Measurements from ENCODE around the gene AURKAIP1. TPM values are rescaled to one million over a fixed set of nuclear protein-coding genes. Genes with fewer than 3 reads are reported as not detected.

AURKAIP1 gene
- total and polyA plus RNA-seq, 4 donors = 38.4 to 175 (median 97.7) TPM

GRCh38 chr1:1330366-1331067 is 44.5 kb downstream of the AURKAIP1 start:
- no peak for TF ChIP-seq SP1 (IDR thresholded peaks at IDR 0.05)
- TF ChIP-seq NR2F2 (IDR thresholded peaks at IDR 0.05) = no peak
- TF ChIP-seq CTCF (IDR thresholded peaks at IDR 0.05; ENCODE audit: low read depth, low read length, missing input control) = no peak
- TF ChIP-seq FOXA2 (IDR thresholded peaks at IDR 0.05) = no peak
- TF ChIP-seq RXRA (IDR thresholded peaks at IDR 0.05) = no peak
- DNase-seq (ENCODE audit: low spot score) = no peak
- no peak overlapping the region for H3K9ac ChIP-seq (ENCODE audit: low read depth in 1 of 2, low read length in 2 of 2)
- 78% methylated on average over 15 of the region's 15 CpGs for WGBS
- no peak overlapping the region for H3K4me3 ChIP-seq (ENCODE audit: low read depth in 1 of 3, low read length in 3 of 3)
- H3K27me3 ChIP-seq (ENCODE audit: control insufficient read depth in 4 of 4, insufficient read depth in 4 of 4, low read length in 3 of 4) = no peaks in the 10 kb centered on the region
- H3K27ac ChIP-seq (ENCODE audit: low read depth in 1 of 2, low read length in 2 of 2) = no peak overlapping the region
- no peaks in the 10 kb centered on the region for H3K9me3 ChIP-seq (ENCODE audit: control insufficient read depth in 4 of 4, low read length in 3 of 4)
- peaks cover 0 to 11% (median 6%) of the 10 kb centered on the region in 4 donors for H3K36me3 ChIP-seq (ENCODE audit: control insufficient read depth in 4 of 4, insufficient read depth in 3 of 4, low read depth in 1 of 4, low read length in 3 of 4)
- peaks cover 13 to 37% (median 26%) of the 10 kb centered on the region in 4 donors for H3K4me1 ChIP-seq (ENCODE audit: control insufficient read depth in 4 of 4, insufficient read depth in 4 of 4, low read length in 3 of 4)

GRCh38 chr1:1329304-1330210 is 45.5 kb downstream of the AURKAIP1 start:
- no peaks in the 10 kb centered on the region for H3K9me3 ChIP-seq (ENCODE audit: control insufficient read depth in 4 of 4, low read length in 3 of 4)
- no peak overlapping the region for H3K27ac ChIP-seq (ENCODE audit: low read depth in 1 of 2, low read length in 2 of 2)
- no peak overlapping the region for H3K9ac ChIP-seq (ENCODE audit: low read depth in 1 of 2, low read length in 2 of 2)
- no peak overlapping the region for H3K4me3 ChIP-seq (ENCODE audit: low read depth in 1 of 3, low read length in 3 of 3)
- H3K4me1 ChIP-seq (ENCODE audit: control insufficient read depth in 4 of 4, insufficient read depth in 4 of 4, low read length in 3 of 4) = peaks cover 13 to 43% (median 30%) of the 10 kb centered on the region in 4 donors
- no peak for DNase-seq (ENCODE audit: low spot score)
- TF ChIP-seq RXRA (IDR thresholded peaks at IDR 0.05) = no peak
- TF ChIP-seq GABPA (IDR thresholded peaks at IDR 0.05 in 1 of 2, conservative IDR thresholded peaks at IDR 0.05 in 1 of 2) = no peak
- TF ChIP-seq ZBTB33 (IDR thresholded peaks at IDR 0.05) = no peak
- no peak for TF ChIP-seq NR2F2 (IDR thresholded peaks at IDR 0.05)
- no peak for TF ChIP-seq MAX (IDR thresholded peaks at IDR 0.05)
- TF ChIP-seq EGR1 (IDR thresholded peaks at IDR 0.05; ENCODE audit: low read depth in 2 of 2) = no peak
- no peak for TF ChIP-seq RAD21 (IDR thresholded peaks at IDR 0.05)
- TF ChIP-seq YY1 (IDR thresholded peaks at IDR 0.05) = no peak
- H3K36me3 ChIP-seq (ENCODE audit: control insufficient read depth in 4 of 4, insufficient read depth in 3 of 4, low read depth in 1 of 4, low read length in 3 of 4) = peaks cover 0 to 11% (median 6%) of the 10 kb centered on the region in 4 donors
- H3K27me3 ChIP-seq (ENCODE audit: control insufficient read depth in 4 of 4, insufficient read depth in 4 of 4, low read length in 3 of 4) = no peaks in the 10 kb centered on the region
- 92% methylated on average over 58 of the region's 58 CpGs for WGBS

- DNase-seq (ENCODE audit: low spot score) = no peak
- Histone ChIP-seq H3K36me3 (ENCODE audit: control insufficient read depth in 4 of 4, insufficient read depth in 3 of 4, low read depth in 1 of 4, low read length in 3 of 4) (peaks cover 0 to 11% (median 6%) of the 10 kb centered on the region in 4 donors), H3K27me3 (ENCODE audit: control insufficient read depth in 4 of 4, insufficient read depth in 4 of 4, low read length in 3 of 4) (no peaks in the 10 kb centered on the region), H3K9me3 (ENCODE audit: control insufficient read depth in 4 of 4, low read length in 3 of 4) (no peaks in the 10 kb centered on the region), H3K4me3 (ENCODE audit: low read depth in 1 of 3, low read length in 3 of 3) (no peak overlapping the region), H3K27ac (ENCODE audit: low read depth in 1 of 2, low read length in 2 of 2) (no peak overlapping the region), H3K4me1 (ENCODE audit: control insufficient read depth in 4 of 4, insufficient read depth in 4 of 4, low read length in 3 of 4) (peaks cover 13 to 41% (median 31%) of the 10 kb centered on the region in 4 donors), H3K9ac (ENCODE audit: low read depth in 1 of 2, low read length in 2 of 2) (no peak overlapping the region)
- WGBS = 87% methylated on average over 15 of the region's 15 CpGs
- TF ChIP-seq SP1 (IDR thresholded peaks at IDR 0.05) (no peak), CTCF (IDR thresholded peaks at IDR 0.05; ENCODE audit: low read depth, low read length, missing input control) (no peak), RAD21 (IDR thresholded peaks at IDR 0.05) (no peak), FOXA1 (IDR thresholded peaks at IDR 0.05) (no peak), EGR1 (IDR thresholded peaks at IDR 0.05; ENCODE audit: low read depth in 2 of 2) (no peak), MAX (IDR thresholded peaks at IDR 0.05) (no peak), ZBTB33 (IDR thresholded peaks at IDR 0.05) (no peak), GABPA (IDR thresholded peaks at IDR 0.05 in 1 of 2, conservative IDR thresholded peaks at IDR 0.05 in 1 of 2) (no peak), RXRA (IDR thresholded peaks at IDR 0.05) (no peak)
These were observed 46.8 kb downstream of the AURKAIP1 start for GRCh38 chr1:1328254-1328653.

All from liver (tissue), 9 donors.